ENCODE results near the gene S100A16.

S100A16 gene

GRCh38 chr1:153629343-153629665 lies 16.4 kb upstream of the S100A16 start:
- no peak for TF ChIP-seq CTCF (IDR thresholded peaks at IDR 0.05; ENCODE audit: extremely low read depth, missing control alignments)
- DNase-seq (ENCODE audit: low spot score), result no peak

DNA sequence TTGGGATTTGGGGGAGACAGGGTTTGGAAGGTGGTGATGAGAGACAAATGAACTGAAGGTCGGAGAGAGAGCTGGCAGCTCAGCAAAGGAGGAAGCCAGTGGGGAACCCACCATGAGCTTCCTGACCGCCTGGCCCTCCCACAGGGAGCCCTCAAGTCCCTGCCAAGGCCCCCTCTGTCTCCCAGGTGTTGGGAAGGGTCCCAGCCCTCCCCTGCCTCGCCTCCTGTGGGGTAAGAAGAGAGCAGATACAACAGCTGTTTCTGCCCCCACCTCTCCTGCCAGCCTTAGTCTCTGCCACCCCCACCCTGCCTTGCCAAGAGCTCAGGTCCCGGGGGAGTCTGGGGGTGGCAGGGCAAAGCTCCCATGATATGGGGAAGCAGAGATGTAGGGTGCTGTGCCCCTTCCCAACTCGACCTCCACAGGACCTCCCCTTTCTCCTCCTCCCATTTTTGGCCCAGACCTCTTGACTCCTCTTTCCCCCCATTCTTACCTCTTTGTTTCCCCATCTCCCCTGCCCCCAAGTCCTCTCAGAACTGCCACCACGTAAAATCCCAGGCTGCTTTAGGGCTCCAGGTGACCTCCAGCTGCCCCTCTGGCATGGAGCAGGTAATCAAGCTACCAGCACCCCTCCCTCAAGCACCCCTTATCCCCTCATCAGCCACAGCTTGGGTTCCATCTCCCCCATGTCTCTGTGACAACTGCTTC lies 15.9 kb upstream of the S100A16 start:
- TF ChIP-seq CTCF (IDR thresholded peaks at IDR 0.05; ENCODE audit: extremely low read depth, missing control alignments), result no peak
- DNase-seq (ENCODE audit: low spot score), result no peak

GRCh38 chr1:153627715-153628626 lies 15.0 kb upstream of the S100A16 start, which contains the start of gene S100A1:
S100A1 (plus strand) TSS chr1:153628434; CDS start chr1:153630522, 2,088 bp downstream.
- DNase-seq (ENCODE audit: low spot score), result no peak
- TF ChIP-seq CTCF (IDR thresholded peaks at IDR 0.05; ENCODE audit: extremely low read depth, missing control alignments), result no peak

GRCh38 chr1:153626904-153627714 lies 14.2 kb upstream of the S100A16 start, which contains the start of gene S100A13:
S100A13 (minus strand) TSS chr1:153627505; CDS start chr1:153626472, 1,033 bp downstream.
- peak; percentile 67 for DNase-seq (ENCODE audit: low spot score)

DNA sequence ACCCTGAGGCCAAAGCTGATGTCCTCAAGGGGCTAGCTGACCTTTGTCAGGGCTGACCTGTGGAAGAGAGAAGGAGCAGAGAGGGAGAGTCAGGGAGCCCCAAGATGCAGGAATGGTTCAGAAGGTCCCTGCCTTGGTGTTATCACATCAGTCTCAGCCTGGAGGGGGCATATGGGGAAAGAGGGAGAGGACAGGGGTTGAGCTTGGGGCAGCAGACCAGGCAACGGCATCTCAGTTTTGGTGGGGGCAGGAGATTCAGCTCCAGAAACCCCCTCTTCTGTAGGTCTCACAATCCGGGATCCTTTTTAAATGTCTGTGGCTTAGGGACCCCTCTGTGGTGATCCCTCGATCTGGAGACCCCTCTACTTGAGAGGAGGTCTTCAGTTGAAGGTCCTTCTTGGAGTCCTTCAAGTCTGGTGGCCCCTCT lies 13.6 kb upstream of the S100A16 start:
- DNase-seq (ENCODE audit: low spot score), result no peak
- no peak for TF ChIP-seq CTCF (IDR thresholded peaks at IDR 0.05; ENCODE audit: extremely low read depth, missing control alignments)

More at GRCh38 chr1:153626904-153627714, 14.2 kb upstream of the S100A16 start, which contains the start of gene S100A13:
- TF ChIP-seq CTCF (IDR thresholded peaks at IDR 0.05; ENCODE audit: extremely low read depth, missing control alignments), result peak; percentile 10

GRCh38 chr1:153624965-153625611 lies 12.2 kb upstream of the S100A16 start:
- no peak for TF ChIP-seq CTCF (IDR thresholded peaks at IDR 0.05; ENCODE audit: extremely low read depth, missing control alignments)
- no peak for DNase-seq (ENCODE audit: low spot score)
